Measurements from ENCODE around the gene XCR1. TPM values are rescaled to one million over a fixed set of nuclear protein-coding genes. Genes with fewer than 3 reads are reported as not detected.

Gene XCR1
- total RNA-seq, 3 donors from 2014 or later = 0.13 to 0.29 (median 0.20) TPM

GRCh38 chr3:45986303-45986982 lies 40.8 kb downstream of the XCR1 start:
- no peak for TF ChIP-seq CTCF (IDR thresholded peaks at IDR 0.05)
- intact Hi-C loops (cut with DNase I, micrococcal nuclease) = no loop called here
- H3K9me3 ChIP-seq = no peaks in the 10 kb centered on the region
- H3K4me1 ChIP-seq (ENCODE audit: low read depth) = peaks cover 37% of the 10 kb centered on the region
- DNase-seq (peak in 2 of 3 donors; percentile 42 to 47), ATAC-seq (peak; percentile 90)
- no peaks in the 10 kb centered on the region for H3K36me3 ChIP-seq (ENCODE audit: low read depth)
- H3K4me3 ChIP-seq = no peak overlapping the region

- TF ChIP-seq CTCF (IDR thresholded peaks at IDR 0.05) = no peak
- ATAC-seq (no peak), DNase-seq (no peak)
- Histone ChIP-seq H3K4me1 (ENCODE audit: low read depth) (peaks cover 37% of the 10 kb centered on the region), H3K36me3 (ENCODE audit: low read depth) (no peaks in the 10 kb centered on the region), H3K9me3 (no peaks in the 10 kb centered on the region), H3K4me3 (no peak overlapping the region)
- intact Hi-C loops (cut with DNase I, micrococcal nuclease) = no loop called here
Measured at GRCh38 chr3:45985532-45986302, 41.6 kb downstream of the XCR1 start.

- no peak overlapping the region for H3K4me3 ChIP-seq
- intact Hi-C loops (cut with DNase I, micrococcal nuclease) = no loop called here
- H3K4me1 ChIP-seq (ENCODE audit: low read depth) = peaks cover 41% of the 10 kb centered on the region
- no peak for DNase-seq
- H3K9me3 ChIP-seq = no peaks in the 10 kb centered on the region
- no peak for ATAC-seq
- no peaks in the 10 kb centered on the region for H3K36me3 ChIP-seq (ENCODE audit: low read depth)
- no peak for TF ChIP-seq CTCF (IDR thresholded peaks at IDR 0.05)
Measured at GRCh38 chr3:45984331-45985312, 42.7 kb downstream of the XCR1 start.

- no peak for TF ChIP-seq CTCF (IDR thresholded peaks at IDR 0.05)
- intact Hi-C loops (cut with DNase I, micrococcal nuclease) = no loop called here
- no peaks in the 10 kb centered on the region for H3K36me3 ChIP-seq (ENCODE audit: low read depth)
Measured at GRCh38 chr3:45983770-45984169, 43.5 kb downstream of the XCR1 start.

GRCh38 chr3:45981346-45982074 lies 45.8 kb downstream of the XCR1 start:
- Histone ChIP-seq H3K4me1 (ENCODE audit: low read depth) (peaks cover 33% of the 10 kb centered on the region), H3K9me3 (no peaks in the 10 kb centered on the region), H3K4me3 (no peak overlapping the region), H3K36me3 (ENCODE audit: low read depth) (no peaks in the 10 kb centered on the region)
- no peak for TF ChIP-seq CTCF (IDR thresholded peaks at IDR 0.05)
- DNase-seq (no peak), ATAC-seq (no peak)
- intact Hi-C loops (cut with DNase I, micrococcal nuclease) = no loop called here

More at GRCh38 chr3:45983770-45984169, 43.5 kb downstream of the XCR1 start:
- H3K4me1 ChIP-seq (ENCODE audit: low read depth) = peaks cover 48% of the 10 kb centered on the region
- DNase-seq = no peak
- no peak for ATAC-seq
- H3K9me3 ChIP-seq = no peaks in the 10 kb centered on the region
- H3K4me3 ChIP-seq = no peak overlapping the region
